Peyer's patch (tissue), 4 donors: ENCODE data around the gene DOCK4. TPM values are rescaled to one million over a fixed set of nuclear protein-coding genes. Genes with fewer than 3 reads are reported as not detected.

Source experiments
- DNase-seq, 3 donors: peaks; one replicate each; pipeline ENCODE4 v3.0.0-alpha.2; 2017 to 2019
- H3K27ac ChIP-seq, 4 donors: fragments of 200-600 bp; sonication (generic); one replicate each; pipeline ENCODE4 v1.5.1; 2016 to 2019
- H3K27me3 ChIP-seq, 2 donors: fragments of 200-600 bp; sonication (generic); one replicate each; pipeline ENCODE4 v1.5.1; 2019
- H3K36me3 ChIP-seq, 3 donors: fragments of 200-600 bp; sonication (generic); one replicate each; pipeline ENCODE4 v1.5.1; 2016 to 2019
- H3K4me1 ChIP-seq, 4 donors: fragments of 200-600 bp; sonication (generic); one replicate each; pipeline ENCODE4 v1.5.1; 2016 to 2019
- H3K4me3 ChIP-seq, 4 donors: fragments of 200-600 bp; sonication (generic); 1 replicate in 3 of 4; 2 replicates in 1 of 4; pipeline ENCODE4 v1.5.1; 2016 to 2019; ENCODE audit warnings: mild to moderate bottlenecking in 1 of 4
- H3K9me3 ChIP-seq, 4 donors: fragments of 200-600 bp; sonication (generic); one replicate each; pipeline ENCODE4 v1.5.1; 2016 to 2019; ENCODE audit warnings: mild to moderate bottlenecking in 1 of 4
- POLR2A ChIP-seq, 2 donors: fragments of 450-650 bp; IDR thresholded peaks; one replicate each; pipeline ENCODE4 v1.5.1; 2017; ENCODE audit warnings: antibody characterized with exemption in 2 of 2, mild to moderate bottlenecking in 2 of 2, moderate library complexity in 2 of 2
- total RNA-seq, 4 donors: library from RNA; depleted of rRNA; stranded (reverse); fragments of >200 nt; gene quantifications; one replicate each; pipeline ENCODE4 v1.1.0, GENCODE V29; 2016
- TF ChIP-seq, protein P1 (sequence below), 6 experiments: fragments of 450-650 bp in 4 of 6; fragments of 200-600 bp in 2 of 6; sonication (generic) in 1 of 6; IDR thresholded peaks; one replicate each; pipeline ENCODE4 v1.5.1; 2017 to 2019; ENCODE audit warnings: antibody characterized with exemption in 6 of 6, mild to moderate bottlenecking in 3 of 6, moderate library complexity in 1 of 6

Gene DOCK4
- total RNA-seq, 4 donors from 2014 or later: 5.1 to 52.8 (median 15.5) TPM

DNA sequence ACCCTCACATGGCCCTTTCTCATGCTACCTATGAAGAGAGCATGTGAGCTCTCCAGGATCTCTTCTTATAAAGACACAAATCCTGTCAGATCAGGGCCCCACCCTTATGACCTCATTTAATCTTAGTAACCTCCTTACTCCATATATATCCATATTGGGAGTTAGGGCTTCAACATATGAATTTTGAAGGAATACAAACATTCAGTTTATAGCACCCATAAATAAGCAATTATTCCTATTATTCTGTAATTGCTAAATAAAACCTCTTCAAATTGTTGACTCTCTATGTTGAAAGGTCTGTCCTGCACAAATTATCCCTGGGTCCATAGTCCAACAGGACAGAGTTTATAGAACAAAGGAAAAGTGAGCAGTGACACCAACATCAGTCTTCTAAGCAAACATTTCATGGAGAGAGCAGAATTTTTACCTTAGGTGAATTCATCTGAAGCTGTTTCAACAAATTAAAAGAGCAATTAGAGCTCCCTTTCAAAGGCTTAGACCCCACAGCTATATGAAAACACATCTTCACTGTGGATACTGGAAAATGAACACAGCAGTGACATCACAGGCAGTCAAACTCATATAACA, 12.2 kb downstream of the DOCK4 start:
- H3K36me3 ChIP-seq: no peaks in the 10 kb centered on the region
- no peaks in the 10 kb centered on the region for H3K27me3 ChIP-seq
- TF ChIP-seq, protein P1, sequence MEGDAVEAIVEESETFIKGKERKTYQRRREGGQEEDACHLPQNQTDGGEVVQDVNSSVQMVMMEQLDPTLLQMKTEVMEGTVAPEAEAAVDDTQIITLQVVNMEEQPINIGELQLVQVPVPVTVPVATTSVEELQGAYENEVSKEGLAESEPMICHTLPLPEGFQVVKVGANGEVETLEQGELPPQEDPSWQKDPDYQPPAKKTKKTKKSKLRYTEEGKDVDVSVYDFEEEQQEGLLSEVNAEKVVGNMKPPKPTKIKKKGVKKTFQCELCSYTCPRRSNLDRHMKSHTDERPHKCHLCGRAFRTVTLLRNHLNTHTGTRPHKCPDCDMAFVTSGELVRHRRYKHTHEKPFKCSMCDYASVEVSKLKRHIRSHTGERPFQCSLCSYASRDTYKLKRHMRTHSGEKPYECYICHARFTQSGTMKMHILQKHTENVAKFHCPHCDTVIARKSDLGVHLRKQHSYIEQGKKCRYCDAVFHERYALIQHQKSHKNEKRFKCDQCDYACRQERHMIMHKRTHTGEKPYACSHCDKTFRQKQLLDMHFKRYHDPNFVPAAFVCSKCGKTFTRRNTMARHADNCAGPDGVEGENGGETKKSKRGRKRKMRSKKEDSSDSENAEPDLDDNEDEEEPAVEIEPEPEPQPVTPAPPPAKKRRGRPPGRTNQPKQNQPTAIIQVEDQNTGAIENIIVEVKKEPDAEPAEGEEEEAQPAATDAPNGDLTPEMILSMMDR (IDR thresholded peaks at IDR 0.05): no peak
- no peak for TF ChIP-seq POLR2A (IDR thresholded peaks at IDR 0.05)
- DNase-seq: no peak
- H3K4me1 ChIP-seq: no peaks in the 10 kb centered on the region
- no peaks in the 10 kb centered on the region for H3K9me3 ChIP-seq
- H3K4me3 ChIP-seq: no peak overlapping the region
- H3K27ac ChIP-seq: no peak overlapping the region

DNA sequence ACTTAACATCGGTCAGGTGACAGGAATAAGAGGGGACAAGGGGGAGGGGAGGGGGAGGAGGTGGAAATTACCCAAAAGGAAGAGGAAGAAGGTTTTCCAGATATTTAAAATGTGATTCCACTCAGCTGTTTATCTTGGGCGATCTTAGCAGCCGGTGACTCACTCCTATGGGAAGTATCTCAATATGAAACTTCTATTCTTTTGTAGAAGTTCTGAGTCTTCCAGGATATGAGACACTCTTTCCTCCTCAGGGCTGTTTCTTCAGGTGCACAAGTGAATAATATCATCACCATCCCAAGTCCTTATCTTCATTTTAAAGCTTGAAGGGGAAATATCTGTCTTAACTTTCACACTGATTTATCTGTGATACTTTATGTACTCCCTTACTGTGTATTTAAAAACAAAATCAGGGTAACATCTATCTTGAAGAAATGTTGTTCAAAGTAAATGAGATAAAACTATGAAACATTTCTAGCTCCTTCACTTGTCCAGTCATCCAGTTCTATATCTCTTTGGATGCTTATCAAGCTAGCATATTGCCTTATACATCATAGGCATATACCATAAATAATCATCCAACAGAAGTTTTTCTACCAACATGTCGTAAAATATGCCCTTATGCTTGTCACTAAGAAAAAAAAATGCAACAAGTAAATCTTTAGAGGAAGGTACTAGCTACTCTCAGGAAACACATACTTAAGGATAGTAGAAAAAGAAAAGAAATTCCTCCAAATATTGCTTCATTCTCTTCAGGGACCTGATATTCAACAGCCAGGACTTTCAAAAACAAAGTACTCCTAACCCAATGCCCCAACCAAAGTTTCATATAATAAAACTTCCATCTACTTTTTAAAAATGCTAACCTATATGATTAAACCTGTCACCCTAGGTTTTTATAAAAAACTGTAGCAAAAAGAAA, 13.7 kb downstream of the DOCK4 start:
- Histone ChIP-seq H3K4me3 (no peak overlapping the region), H3K36me3 (no peaks in the 10 kb centered on the region), H3K9me3 (no peaks in the 10 kb centered on the region), H3K27ac (no peak overlapping the region), H3K27me3 (no peaks in the 10 kb centered on the region), H3K4me1 (no peaks in the 10 kb centered on the region)
- no peak for DNase-seq
- TF ChIP-seq POLR2A (IDR thresholded peaks at IDR 0.05): no peak

DNA sequence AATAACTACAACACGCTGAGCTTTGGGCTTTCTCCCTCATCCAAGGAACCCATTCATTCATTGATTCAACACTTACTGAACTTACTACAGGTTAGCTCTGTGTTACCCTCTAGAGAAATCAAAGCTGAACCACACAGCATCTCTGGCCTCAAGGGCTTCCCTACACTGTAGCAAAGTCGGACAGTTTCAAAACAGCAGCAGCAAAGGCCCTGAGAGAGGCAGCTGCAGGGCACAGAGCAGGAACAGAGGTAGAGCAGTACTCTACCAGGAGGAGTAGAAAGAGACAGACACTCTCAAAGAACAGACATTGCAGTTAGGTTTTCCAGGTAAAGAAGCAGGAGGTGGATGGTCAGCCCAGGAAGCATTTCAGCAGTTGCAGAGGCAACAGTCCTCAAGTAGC, 16.1 kb downstream of the DOCK4 start:
- Histone ChIP-seq H3K36me3 (no peaks in the 10 kb centered on the region), H3K4me3 (no peak overlapping the region), H3K4me1 (no peaks in the 10 kb centered on the region), H3K27me3 (no peaks in the 10 kb centered on the region), H3K27ac (no peak overlapping the region), H3K9me3 (no peaks in the 10 kb centered on the region)
- DNase-seq: no peak
- no peak for TF ChIP-seq POLR2A (IDR thresholded peaks at IDR 0.05)
- TF ChIP-seq, protein P1 (IDR thresholded peaks at IDR 0.05): no peak

DNA sequence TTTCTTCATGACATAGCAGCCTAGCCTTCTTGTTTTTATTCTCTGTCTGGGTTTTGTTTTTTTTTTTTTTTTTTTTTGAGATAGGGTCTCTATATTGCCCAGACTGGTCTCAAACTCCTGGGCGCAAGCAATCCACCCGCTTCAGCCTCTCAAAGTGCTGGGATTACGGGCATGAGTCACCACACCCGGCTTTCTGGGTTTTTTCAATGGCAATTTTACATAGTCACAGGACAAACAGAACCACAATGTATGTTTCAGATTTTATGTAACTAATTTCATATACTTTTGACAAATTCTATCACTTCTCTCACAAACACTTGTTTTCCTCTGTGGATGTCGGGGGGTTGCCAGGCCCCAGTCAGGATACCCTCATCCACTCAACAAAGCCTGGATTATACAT, 16.5 kb downstream of the DOCK4 start:
- no peak overlapping the region for H3K4me3 ChIP-seq
- no peaks in the 10 kb centered on the region for H3K27me3 ChIP-seq
- H3K9me3 ChIP-seq: no peaks in the 10 kb centered on the region
- H3K4me1 ChIP-seq: no peaks in the 10 kb centered on the region
- TF ChIP-seq, protein P1 (IDR thresholded peaks at IDR 0.05): no peak
- TF ChIP-seq POLR2A (IDR thresholded peaks at IDR 0.05): no peak
- no peaks in the 10 kb centered on the region for H3K36me3 ChIP-seq
- DNase-seq: no peak
- H3K27ac ChIP-seq: no peak overlapping the region

DNA sequence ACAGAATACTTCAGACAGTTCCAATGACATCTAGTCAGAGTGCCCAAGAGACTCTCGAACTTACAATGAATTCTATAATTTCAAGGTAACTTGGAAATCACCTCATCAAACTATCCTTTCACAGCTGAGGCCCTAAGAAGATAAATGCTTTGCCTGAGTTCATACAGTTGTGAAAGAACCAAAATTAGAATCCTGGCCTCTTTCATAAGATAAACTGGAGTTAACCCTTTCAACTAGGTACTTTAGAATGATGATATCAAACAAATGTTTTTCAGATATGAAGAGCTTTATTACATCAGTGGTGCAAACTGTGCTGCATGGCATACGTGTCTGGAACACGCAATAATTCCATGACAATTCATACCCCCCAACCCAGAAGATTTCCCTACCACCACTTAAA, 17.9 kb downstream of the DOCK4 start:
- no peaks in the 10 kb centered on the region for H3K27me3 ChIP-seq
- no peaks in the 10 kb centered on the region for H3K4me1 ChIP-seq
- H3K27ac ChIP-seq: no peak overlapping the region
- H3K9me3 ChIP-seq: no peaks in the 10 kb centered on the region
- H3K4me3 ChIP-seq: no peak overlapping the region
- TF ChIP-seq POLR2A (IDR thresholded peaks at IDR 0.05): no peak
- TF ChIP-seq, protein P1 (IDR thresholded peaks at IDR 0.05): no peak
- no peaks in the 10 kb centered on the region for H3K36me3 ChIP-seq
- no peak for DNase-seq

DNA sequence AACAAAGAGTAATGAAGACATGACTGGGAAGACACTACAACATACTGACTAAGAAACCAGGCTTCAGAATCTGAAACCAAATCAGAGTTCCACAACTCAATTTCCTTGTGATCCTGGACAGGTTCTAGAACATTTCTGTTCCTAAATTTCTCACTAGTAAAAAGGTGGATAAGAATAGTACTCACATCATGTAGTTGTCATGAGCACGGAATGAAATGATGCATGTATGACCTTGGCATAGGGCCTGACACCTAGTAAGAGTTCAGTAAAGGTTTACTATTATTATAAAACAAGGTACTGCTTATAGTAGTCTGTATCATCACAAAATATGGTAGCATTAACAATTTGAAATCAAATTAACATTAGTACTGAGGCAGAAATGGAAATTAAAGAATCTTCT, 19.9 kb downstream of the DOCK4 start:
- TF ChIP-seq, protein P1 (IDR thresholded peaks at IDR 0.05): no peak
- no peak for TF ChIP-seq POLR2A (IDR thresholded peaks at IDR 0.05)
- Histone ChIP-seq H3K36me3 (no peaks in the 10 kb centered on the region), H3K27ac (no peak overlapping the region), H3K9me3 (no peaks in the 10 kb centered on the region), H3K4me1 (no peaks in the 10 kb centered on the region), H3K4me3 (no peak overlapping the region), H3K27me3 (no peaks in the 10 kb centered on the region)
- DNase-seq: no peak
